ENCODE measurements around the gene KIF19. TPM values are rescaled to one million over a fixed set of nuclear protein-coding genes. Genes with fewer than 3 reads are reported as not detected.
"Not testable (repeated sequence)": the region's sequence is repeated elsewhere in the genome, so short reads cannot be mapped to it uniquely, and the experiment has no call there.

KIF19 gene
- 0.30 TPM for total RNA-seq
- long read RNA-seq = 0 reads

DNA sequence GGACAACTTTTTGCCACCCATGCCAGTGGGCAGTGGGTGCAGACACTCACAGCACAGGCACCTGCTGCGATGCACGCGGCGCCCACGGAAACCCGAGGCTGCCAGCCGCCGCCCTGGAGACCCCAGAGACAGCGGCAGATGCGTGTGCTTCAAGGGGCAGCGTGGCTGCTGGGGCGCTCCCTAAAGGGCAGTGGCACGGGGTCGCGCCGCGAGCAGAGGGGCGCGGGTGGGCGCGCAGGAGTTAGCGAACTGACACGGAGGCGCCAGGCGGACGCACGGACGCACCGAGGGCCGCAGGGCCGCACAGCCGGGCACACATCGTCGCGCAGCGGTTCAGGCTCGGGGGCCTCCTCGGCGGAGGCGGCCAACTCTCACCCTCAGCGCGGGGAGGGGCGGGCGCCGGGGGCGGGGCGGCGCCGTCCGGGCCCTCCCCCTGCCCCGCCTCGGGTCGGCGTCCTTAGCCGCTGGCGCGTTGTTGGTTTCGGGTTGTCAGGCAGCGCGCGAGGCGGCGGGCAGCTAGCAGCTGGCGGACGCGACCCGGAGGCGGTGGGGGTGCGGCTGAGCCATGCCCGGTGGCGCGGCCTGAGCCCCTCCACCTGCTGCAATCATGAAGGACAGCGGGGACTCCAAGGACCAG is at the start of gene KIF19:
Gene KIF19, plus strand, starts transcription at position 484 of the 637 bp plus-strand sequence. Its CDS starts 124 bp downstream, at position 608.
- DNase-seq (peak; percentile 73), ATAC-seq (peak; percentile 93)
- intact Hi-C loops (cut with micrococcal nuclease) = no loop called here

GRCh38 chr17:74276541-74277009 is 49.5 kb upstream of the KIF19 start:
- ATAC-seq = peak; percentile 54
- intact Hi-C loops (cut with micrococcal nuclease) = no loop called here
- DNase-seq = peak; percentile 45

DNA sequence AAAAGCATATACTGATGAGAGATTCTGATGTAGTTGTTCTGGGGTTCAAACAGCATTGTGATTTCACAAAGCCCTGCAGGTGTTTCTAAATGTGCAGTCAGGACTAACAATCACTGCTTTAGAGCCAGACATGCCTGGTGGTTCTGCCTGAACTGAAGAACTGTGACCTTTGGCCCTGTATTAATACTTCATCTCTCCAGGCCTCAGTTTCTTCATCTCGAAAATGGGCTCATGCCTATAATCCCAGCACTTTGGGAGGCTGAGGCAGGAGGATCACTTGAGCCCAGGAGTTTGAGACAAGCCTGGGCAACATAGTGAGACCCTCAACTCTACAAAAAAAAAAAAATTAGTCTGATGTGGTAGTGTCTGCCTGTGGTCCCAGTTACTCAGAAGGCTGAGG is 48.1 kb upstream of the KIF19 start:
- intact Hi-C loops (cut with micrococcal nuclease) = no loop called here
- ATAC-seq (no peak), DNase-seq (no peak)

DNA sequence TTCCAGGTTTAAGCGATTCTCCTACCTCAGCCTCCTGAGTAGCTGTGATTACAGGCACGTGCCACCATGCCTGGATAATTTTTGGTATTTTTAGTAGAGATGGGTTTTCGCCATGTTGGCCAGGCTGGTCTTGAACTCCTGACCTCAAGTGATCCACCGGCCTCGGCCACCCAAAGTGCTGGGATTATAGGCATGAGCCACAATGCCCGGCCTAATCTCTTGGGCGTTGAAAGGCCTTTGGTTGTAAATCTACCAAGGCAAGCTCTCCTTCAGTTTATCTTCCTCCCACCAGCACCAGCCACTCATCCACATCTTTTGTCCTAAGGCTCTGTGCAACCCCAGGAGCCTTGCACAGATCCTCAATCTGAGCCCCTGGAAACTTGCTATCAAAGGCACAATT is 46.4 kb upstream of the KIF19 start:
- ATAC-seq = not testable (repeated sequence)

DNA sequence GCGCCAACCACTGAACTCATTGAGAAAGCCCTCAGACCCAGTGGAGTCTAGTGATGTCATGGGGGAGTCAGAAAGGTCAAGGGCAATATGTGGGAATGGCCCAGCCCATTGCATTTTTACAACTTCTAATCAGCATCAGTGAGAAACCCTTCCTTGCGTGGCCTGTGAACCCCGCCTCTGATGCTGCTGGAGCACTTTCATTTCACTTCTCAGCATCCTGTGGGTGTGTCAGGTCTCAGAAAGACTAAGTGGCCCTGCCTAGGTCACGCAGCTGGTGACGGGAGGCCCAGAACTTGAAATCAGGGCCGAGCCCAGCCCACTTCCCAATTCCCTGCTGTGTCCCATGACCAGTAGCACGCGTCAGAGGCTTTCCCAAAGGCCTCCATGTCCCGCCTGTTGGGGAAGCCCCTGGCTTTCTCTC is 45.9 kb upstream of the KIF19 start:
- DNase-seq (peak; percentile 48), ATAC-seq (no peak)
- intact Hi-C loops (cut with micrococcal nuclease) = no loop called here

More for the DNA sequence above, 46.4 kb upstream of the KIF19 start:
- DNase-seq; intact Hi-C loops (cut with micrococcal nuclease): not testable (repeated sequence)

DNA sequence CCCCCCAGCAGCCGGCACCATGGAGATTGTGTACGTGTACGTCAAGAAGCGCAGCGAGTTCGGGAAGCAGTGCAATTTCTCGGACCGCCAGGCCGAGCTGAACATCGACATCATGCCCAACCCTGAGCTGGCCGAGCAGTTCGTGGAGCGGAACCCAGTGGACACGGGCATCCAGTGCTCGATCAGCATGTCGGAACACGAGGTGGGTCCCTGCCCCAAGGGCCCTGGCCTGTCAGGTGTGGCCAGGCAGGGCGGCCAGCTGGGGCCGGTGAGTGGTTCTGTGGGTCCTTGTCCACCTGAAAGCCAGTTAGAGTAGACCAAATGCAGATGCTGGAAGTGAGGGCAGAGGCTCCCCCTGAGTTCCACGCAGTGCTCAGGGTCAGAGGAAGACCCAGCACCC is 44.2 kb upstream of the KIF19 start:
- intact Hi-C loops (cut with micrococcal nuclease) = no loop called here
- DNase-seq = no peak
- ATAC-seq = no peak

DNA sequence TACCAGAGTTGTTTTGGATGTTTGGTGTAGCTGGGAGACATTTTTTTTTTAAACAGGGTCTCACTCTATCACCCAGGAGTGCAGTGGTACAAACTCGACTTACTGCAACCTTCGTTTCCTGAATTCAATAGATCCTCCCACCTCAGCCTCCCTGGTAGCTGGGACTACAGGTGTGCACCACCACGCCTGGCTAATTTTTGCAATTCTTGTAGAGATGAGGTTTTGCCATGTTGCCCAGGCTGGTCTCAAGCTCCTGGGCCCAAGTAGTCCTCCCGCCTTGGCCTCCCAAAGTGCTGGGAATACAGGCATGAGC is 43.8 kb upstream of the KIF19 start:
- intact Hi-C loops (cut with micrococcal nuclease); ATAC-seq; DNase-seq: not testable (repeated sequence)

- DNase-seq = no peak
- no peak for ATAC-seq
- intact Hi-C loops (cut with micrococcal nuclease) = no loop called here
These were observed 43.2 kb upstream of the KIF19 start for GRCh38 chr17:74282587-74283370.

- intact Hi-C loops (cut with micrococcal nuclease) = no loop called here
- ATAC-seq (no peak), DNase-seq (no peak)
These were observed 42.7 kb upstream of the KIF19 start for GRCh38 chr17:74283371-74283673.

- intact Hi-C loops (cut with micrococcal nuclease) = no loop called here
- no peak for ATAC-seq
- no peak for DNase-seq
These were observed 38.9 kb upstream of the KIF19 start for GRCh38 chr17:74287031-74287602.

DNA sequence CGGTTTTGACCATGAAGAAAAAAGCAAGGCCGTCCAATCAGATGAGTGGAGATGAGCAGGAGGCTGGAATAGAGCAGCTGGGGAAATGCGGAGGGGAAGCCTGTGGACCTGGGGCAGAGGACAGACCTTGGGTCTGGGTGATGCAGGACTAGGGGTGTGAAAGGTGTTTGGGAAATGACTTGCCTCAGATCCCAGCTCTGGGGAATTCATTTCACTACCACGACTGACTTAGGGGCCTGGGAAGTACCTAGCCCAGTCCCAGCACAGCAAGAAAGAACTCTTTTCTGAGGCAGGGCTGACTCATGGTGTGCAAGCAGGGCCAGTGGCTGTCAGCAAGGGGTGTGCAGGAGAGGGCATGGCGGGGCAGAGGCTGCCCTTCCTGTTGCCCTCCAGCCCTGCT is 37.2 kb upstream of the KIF19 start:
- ATAC-seq (no peak), DNase-seq (no peak)
- intact Hi-C loops (cut with micrococcal nuclease) = no loop called here

DNA sequence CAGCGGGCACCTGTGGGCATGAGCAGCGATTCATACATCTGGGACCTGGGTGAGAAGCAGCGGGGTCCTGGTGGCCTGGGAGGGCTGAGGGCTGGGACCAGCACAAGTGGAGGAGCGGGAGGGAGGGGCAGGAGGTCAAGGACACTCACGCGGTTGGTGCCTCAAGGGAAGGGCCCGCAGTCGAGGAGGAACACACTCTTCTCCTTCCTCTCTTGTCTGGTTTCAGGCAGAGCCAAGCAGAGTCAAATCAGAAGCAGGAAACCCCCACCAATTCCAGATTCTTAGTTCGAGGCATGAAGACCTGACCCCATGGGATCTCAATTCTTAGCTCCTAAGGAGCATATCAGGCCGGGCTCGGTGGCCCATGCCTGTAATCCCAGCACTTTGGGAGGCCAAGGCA is 36.3 kb upstream of the KIF19 start:
- intact Hi-C loops (cut with micrococcal nuclease) = no loop called here
- ATAC-seq (no peak), DNase-seq (no peak)

DNA sequence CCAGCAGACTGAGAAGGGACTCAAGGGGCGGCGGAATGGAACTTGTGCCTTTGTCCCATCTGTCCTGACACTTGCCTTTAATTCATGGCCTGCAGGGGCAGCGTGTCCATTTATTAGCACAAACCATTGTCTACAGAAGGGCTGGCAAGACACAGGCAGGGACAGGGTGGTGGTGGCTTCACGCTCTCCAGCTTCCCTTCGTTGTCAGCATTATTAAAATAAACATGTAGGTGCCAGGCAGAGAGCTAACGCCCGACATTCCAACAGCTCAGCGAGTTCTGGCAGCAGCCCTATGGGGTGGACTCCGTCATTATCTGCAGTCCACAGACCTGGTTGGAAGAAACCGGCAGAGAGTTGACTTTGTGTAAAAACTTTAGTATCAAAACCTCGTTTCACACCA is 35.7 kb upstream of the KIF19 start:
- DNase-seq (peak; percentile 42), ATAC-seq (peak; percentile 87)
- intact Hi-C loops (cut with micrococcal nuclease) = no loop called here

DNA sequence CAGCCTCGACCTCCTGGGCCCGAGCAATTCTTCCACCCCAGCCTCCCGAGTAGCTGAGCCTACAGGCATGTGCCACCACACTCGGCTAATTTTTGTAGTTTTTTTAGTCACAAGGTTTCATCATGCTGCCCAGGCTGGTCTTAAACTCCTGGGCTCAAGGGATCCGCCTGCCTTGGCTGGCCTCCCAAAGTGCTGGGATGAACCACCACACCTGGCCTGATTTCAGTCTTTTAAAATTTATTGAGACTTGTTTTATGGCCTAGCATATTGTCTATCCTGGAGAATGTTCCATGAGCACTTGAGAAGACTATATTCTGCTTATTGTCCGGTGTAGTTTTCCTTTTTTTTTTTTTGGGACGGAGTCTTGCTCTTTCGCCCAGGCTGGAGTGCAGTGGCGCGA is 33.5 kb upstream of the KIF19 start:
- no peak for DNase-seq
- no peak for ATAC-seq
- intact Hi-C loops (cut with micrococcal nuclease) = no loop called here

- intact Hi-C loops (cut with micrococcal nuclease) = no loop called here
- ATAC-seq (peak; percentile 96), DNase-seq (peak; percentile 61)
These were observed 30.1 kb upstream of the KIF19 start for GRCh38 chr17:74295625-74296547.

DNA sequence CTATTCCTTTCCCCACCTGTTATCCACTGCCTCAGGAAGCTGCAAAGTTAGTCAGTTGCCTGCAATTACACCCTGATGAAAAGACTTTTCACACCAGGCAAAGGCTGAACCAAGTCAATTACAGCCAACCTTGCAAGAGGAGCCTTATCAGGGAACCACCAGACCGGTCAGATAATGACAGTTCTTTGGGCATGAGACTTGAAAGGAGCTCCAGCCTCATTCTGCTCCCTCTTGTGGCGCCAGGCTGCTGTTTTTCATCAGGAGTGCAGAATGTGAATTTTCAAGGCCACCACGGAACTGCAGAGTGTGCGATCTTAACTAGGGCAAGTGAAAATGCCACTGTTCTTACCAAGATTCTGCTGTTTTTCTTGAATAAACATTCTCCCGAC is 29.5 kb upstream of the KIF19 start:
- ATAC-seq = peak; percentile 87
- DNase-seq = peak; percentile 83
- intact Hi-C loops (cut with micrococcal nuclease) = no loop called here

GRCh38 chr17:74297941-74298340 is 28.1 kb upstream of the KIF19 start:
- intact Hi-C loops (cut with micrococcal nuclease) = no loop called here
- ATAC-seq (no peak), DNase-seq (no peak)

DNA sequence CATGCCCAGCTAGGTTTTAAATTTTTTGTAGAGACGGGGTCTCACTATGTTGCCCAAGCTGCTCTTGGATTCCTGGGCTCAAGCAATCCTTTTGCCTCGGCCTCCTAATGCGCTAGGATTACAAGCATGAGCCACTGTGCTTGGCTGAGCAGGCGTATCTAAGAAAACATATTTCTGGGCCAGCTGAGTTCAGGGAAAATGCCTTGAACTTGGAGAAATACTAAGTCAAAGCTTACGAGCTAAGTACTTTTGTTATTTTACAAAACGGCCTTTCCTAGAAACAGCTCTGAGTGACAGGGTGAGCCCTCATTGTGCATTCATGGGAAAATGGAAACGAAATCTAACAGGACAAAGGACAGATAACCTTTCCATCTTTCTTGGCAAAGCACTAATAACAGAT is 27.2 kb upstream of the KIF19 start:
- ATAC-seq (no peak), DNase-seq (no peak)
- intact Hi-C loops (cut with micrococcal nuclease) = no loop called here

GRCh38 chr17:74299226-74300009 is 26.6 kb upstream of the KIF19 start:
- no peak for ATAC-seq
- intact Hi-C loops (cut with micrococcal nuclease) = loop anchor here (5.0 to 10.0 kb wide), 2 partner anchors 55 to 87 kb away; partner anchors contain the start of gene TTYH2
- no peak for DNase-seq

All from left ventricle myocardium superior (tissue), 1 donor.